HEK293 (cell line): ENCODE data around the gene SYCP2.

Experiments
- CTCF ChIA-PET: fragments of 350-600 bp; formaldehyde crosslinking; extraction: SDS; loops from one replicate; lab custom pipeline; 2021; ENCODE audit warnings: antibody characterized with exemption; lab: Yijun Ruan, JAX
- POLR2A ChIA-PET: fragments of 300-600 bp; formaldehyde crosslinking; extraction: SDS; loops from one replicate; lab custom pipeline; 2020; ENCODE audit warnings: antibody characterized with exemption, inconsistent platforms; lab: Yijun Ruan, JAX
- H3K27ac ChIP-seq: fragments of 200-500 bp; sonication (Bioruptor generic); 2 replicates; pipeline ENCODE4 v1.5.1; 2014; ENCODE audit warnings: low read depth, low read length, control low read depth, inconsistent platforms; ENCODE audit errors: extremely low read depth
- H3K36me3 ChIP-seq, 2 experiments: fragments of 200-500 bp in 1 of 2; sonication (Bioruptor generic) in 1 of 2; 1 replicate in 1 of 2; 2 replicates in 1 of 2; pipeline ENCODE4 v1.5.1; 2014 to 2017; ENCODE audit warnings: inconsistent platforms in 2 of 2, low read length in 2 of 2; ENCODE audit not compliant: control insufficient read depth in 2 of 2, insufficient read depth in 1 of 2
- H3K4me1 ChIP-seq: fragments of 200-500 bp; sonication (Bioruptor generic); 2 replicates; pipeline ENCODE4 v1.5.1; 2014; ENCODE audit warnings: mild to moderate bottlenecking, low read length, inconsistent platforms; ENCODE audit not compliant: control insufficient read depth, insufficient read depth
- H3K4me3 ChIP-seq: 2 replicates; pipeline ENCODE4 v1.5.1; 2011; ENCODE audit warnings: low read depth, mild to moderate bottlenecking, control low read depth, low read length, moderate library complexity
- H3K9me3 ChIP-seq: fragments of 200-500 bp; sonication (Bioruptor generic); 2 replicates; pipeline ENCODE4 v1.5.1; 2014; ENCODE audit warnings: low read depth, low read length, inconsistent platforms; ENCODE audit not compliant: control insufficient read depth, insufficient read depth
- IKZF3 ChIP-seq: fragments of 450-650 bp; IDR thresholded peaks from 2 replicates; pipeline ENCODE4 v1.5.0; 2018; ENCODE audit warnings: missing biosample characterization, mild to moderate bottlenecking, missing genetic modification characterization, moderate library complexity
- INSM2 ChIP-seq: fragments of 450-650 bp; formaldehyde crosslinking; IDR thresholded peaks from 2 replicates; pipeline ENCODE4 v1.5.1; 2016; ENCODE audit warnings: missing biosample characterization, missing genetic modification characterization
- REPIN1 ChIP-seq: fragments of 450-650 bp; formaldehyde crosslinking; IDR thresholded peaks from 2 replicates; pipeline ENCODE4 v1.5.1; 2017; ENCODE audit warnings: missing biosample characterization, missing genetic modification characterization, low read depth
- SETDB1 ChIP-seq: IDR thresholded peaks from one replicate; pipeline ENCODE4 v1.6.1; 2017; ENCODE audit warnings: mild to moderate bottlenecking, low read length, moderate library complexity, mixed read lengths; ENCODE audit not compliant: insufficient read length
- TCF7L2 ChIP-seq: IDR thresholded peaks from 2 replicates; pipeline ENCODE4 v1.6.1; 2011; ENCODE audit warnings: low read depth, mild to moderate bottlenecking, inconsistent platforms, low read length, moderate library complexity, borderline replicate concordance
- ZBTB49 ChIP-seq: fragments of 450-650 bp; formaldehyde crosslinking; IDR thresholded peaks from 2 replicates; pipeline ENCODE4 v1.5.1; 2016; ENCODE audit warnings: missing biosample characterization, missing genetic modification characterization, low read depth
- ZNF10 ChIP-seq: fragments of 450-650 bp; formaldehyde crosslinking; IDR thresholded peaks from 2 replicates; pipeline ENCODE4 v1.5.1; 2017; ENCODE audit warnings: missing biosample characterization, missing genetic modification characterization
- ZNF155 ChIP-seq: fragments of 450-650 bp; formaldehyde crosslinking; IDR thresholded peaks from 2 replicates; pipeline ENCODE4 v1.5.1; 2016; ENCODE audit warnings: missing biosample characterization, missing genetic modification characterization
- ZNF214 ChIP-seq: fragments of 450-650 bp; formaldehyde crosslinking; IDR thresholded peaks from 2 replicates; pipeline ENCODE4 v1.5.1; 2017; ENCODE audit warnings: missing biosample characterization, mild to moderate bottlenecking, missing genetic modification characterization, borderline replicate concordance
- ZNF335 ChIP-seq: fragments of 450-650 bp; formaldehyde crosslinking; conservative IDR thresholded peaks from 2 replicates; pipeline ENCODE4 v1.5.1; 2016; ENCODE audit warnings: missing biosample characterization, missing genetic modification characterization
- ZNF416 ChIP-seq: fragments of 450-650 bp; formaldehyde crosslinking; IDR thresholded peaks from 2 replicates; pipeline ENCODE4 v1.5.1; 2016; ENCODE audit warnings: missing biosample characterization, missing genetic modification characterization
- ZNF549 ChIP-seq: fragments of 450-650 bp; IDR thresholded peaks from 2 replicates; pipeline ENCODE4 v1.5.1; 2018; ENCODE audit warnings: missing biosample characterization, missing genetic modification characterization, mild to moderate bottlenecking, inconsistent platforms, moderate library complexity
- ZNF624 ChIP-seq: fragments of 450-650 bp; formaldehyde crosslinking; IDR thresholded peaks from 2 replicates; pipeline ENCODE4 v1.5.1; 2017; ENCODE audit warnings: missing biosample characterization, missing genetic modification characterization
- ZNF660 ChIP-seq: fragments of 450-650 bp; IDR thresholded peaks from 2 replicates; pipeline ENCODE4 v1.5.1; 2018; ENCODE audit warnings: missing biosample characterization, mild to moderate bottlenecking, missing genetic modification characterization
- ZSCAN23 ChIP-seq: fragments of 450-650 bp; formaldehyde crosslinking; IDR thresholded peaks from 2 replicates; pipeline ENCODE4 v1.5.1; 2016; ENCODE audit warnings: missing biosample characterization, missing genetic modification characterization
- ZSCAN4 ChIP-seq: fragments of 450-650 bp; formaldehyde crosslinking; IDR thresholded peaks from 2 replicates; pipeline ENCODE4 v1.5.1; 2017; ENCODE audit warnings: missing biosample characterization, missing genetic modification characterization
- TF ChIP-seq, protein P1 (sequence below): fragments of 450-650 bp; formaldehyde crosslinking; IDR thresholded peaks from 2 replicates; pipeline ENCODE4 v1.5.1; 2017; ENCODE audit warnings: missing biosample characterization, missing genetic modification characterization
- TF ChIP-seq, protein P2 (sequence below): fragments of 450-650 bp; formaldehyde crosslinking; IDR thresholded peaks from 2 replicates; pipeline ENCODE4 v1.5.1; 2016; ENCODE audit warnings: missing biosample characterization, missing genetic modification characterization

Gene SYCP2

DNA sequence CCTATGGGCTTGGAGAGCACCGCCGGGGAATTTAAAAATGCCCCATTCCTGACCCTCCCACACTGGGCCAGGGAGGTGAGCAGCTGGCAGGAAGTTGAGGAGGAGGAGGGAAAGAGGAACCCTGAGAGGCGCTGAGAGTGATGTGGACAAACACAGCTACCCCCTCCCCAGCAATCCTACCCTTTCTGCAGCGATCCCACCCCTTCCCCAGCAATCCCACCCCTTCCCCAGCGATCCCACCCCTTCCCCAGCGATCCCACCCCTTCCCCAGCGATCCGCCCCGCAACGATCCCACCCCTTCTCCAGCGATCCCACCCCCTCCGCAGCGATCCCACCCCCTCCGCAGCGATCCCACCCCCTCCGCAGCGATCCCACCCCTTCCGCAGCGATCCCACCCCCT, 111.6 kb downstream of the SYCP2 start:
- POLR2A ChIA-PET = no interaction called here
- no peaks in the 10 kb centered on the region; the same call in 1 of the 2 replicates for H3K4me1 ChIP-seq
- no peaks in the 10 kb centered on the region for H3K36me3 ChIP-seq
- H3K9me3 ChIP-seq = no peaks in the 10 kb centered on the region
- no peak overlapping the region for H3K4me3 ChIP-seq
- CTCF ChIA-PET = interaction anchor here (0.7 kb wide), 1 partner anchor 126 kb away, joined by 4 read pairs; no protein-coding TSS in a partner anchor
- H3K27ac ChIP-seq = no peak overlapping the region
- TF ChIP-seq ZNF335 (tag by site-specific recombination) (no peak), INSM2 (no peak), TCF7L2 (no peak), ZNF10 (tag by site-specific recombination) (no peak), ZNF549 (tag by site-specific recombination) (no peak), ZNF624 (tag by site-specific recombination) (no peak), SETDB1 (no peak), ZBTB49 (no peak), REPIN1 (tag by site-specific recombination) (no peak), ZNF416 (no peak), ZNF214 (tag by site-specific recombination) (no peak), ZSCAN4 (tag by site-specific recombination) (no peak), ZSCAN23 (tag by site-specific recombination) (no peak), IKZF3 (tag by site-specific recombination) (no peak), ZNF155 (tag by site-specific recombination) (no peak), ZNF660 (tag by site-specific recombination) (no peak)
- TF ChIP-seq, protein P1, sequence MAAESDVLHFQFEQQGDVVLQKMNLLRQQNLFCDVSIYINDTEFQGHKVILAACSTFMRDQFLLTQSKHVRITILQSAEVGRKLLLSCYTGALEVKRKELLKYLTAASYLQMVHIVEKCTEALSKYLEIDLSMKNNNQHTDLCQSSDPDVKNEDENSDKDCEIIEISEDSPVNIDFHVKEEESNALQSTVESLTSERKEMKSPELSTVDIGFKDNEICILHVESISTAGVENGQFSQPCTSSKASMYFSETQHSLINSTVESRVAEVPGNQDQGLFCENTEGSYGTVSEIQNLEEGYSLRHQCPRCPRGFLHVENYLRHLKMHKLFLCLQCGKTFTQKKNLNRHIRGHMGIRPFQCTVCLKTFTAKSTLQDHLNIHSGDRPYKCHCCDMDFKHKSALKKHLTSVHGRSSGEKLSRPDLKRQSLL = no peak
- TF ChIP-seq, protein P2, sequence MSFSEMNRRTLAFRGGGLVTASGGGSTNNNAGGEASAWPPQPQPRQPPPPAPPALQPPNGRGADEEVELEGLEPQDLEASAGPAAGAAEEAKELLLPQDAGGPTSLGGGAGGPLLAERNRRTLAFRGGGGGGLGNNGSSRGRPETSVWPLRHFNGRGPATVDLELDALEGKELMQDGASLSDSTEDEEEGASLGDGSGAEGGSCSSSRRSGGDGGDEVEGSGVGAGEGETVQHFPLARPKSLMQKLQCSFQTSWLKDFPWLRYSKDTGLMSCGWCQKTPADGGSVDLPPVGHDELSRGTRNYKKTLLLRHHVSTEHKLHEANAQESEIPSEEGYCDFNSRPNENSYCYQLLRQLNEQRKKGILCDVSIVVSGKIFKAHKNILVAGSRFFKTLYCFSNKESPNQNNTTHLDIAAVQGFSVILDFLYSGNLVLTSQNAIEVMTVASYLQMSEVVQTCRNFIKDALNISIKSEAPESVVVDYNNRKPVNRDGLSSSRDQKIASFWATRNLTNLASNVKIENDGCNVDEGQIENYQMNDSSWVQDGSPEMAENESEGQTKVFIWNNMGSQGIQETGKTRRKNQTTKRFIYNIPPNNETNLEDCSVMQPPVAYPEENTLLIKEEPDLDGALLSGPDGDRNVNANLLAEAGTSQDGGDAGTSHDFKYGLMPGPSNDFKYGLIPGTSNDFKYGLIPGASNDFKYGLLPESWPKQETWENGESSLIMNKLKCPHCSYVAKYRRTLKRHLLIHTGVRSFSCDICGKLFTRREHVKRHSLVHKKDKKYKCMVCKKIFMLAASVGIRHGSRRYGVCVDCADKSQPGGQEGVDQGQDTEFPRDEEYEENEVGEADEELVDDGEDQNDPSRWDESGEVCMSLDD (tag by site-specific recombination) = no peak
